IPS-20b (cell line): ENCODE data around the gene FPR1.

ENCODE experiments used
- H3K27ac ChIP-seq: one replicate; pipeline ENCODE4 v1.5.1; 2013; ENCODE audit warnings: low read length
- H3K27me3 ChIP-seq: 2 replicates; pipeline ENCODE4 v1.6.1; 2013; ENCODE audit warnings: mild to moderate bottlenecking, low read length, inconsistent platforms; ENCODE audit not compliant: insufficient read depth
- H3K36me3 ChIP-seq: 2 replicates; pipeline ENCODE4 v1.6.1; 2013; ENCODE audit warnings: low read depth, mild to moderate bottlenecking, inconsistent platforms, low read length, moderate library complexity; ENCODE audit not compliant: insufficient read depth
- H3K4me1 ChIP-seq: 2 replicates; pipeline ENCODE4 v1.6.1; 2013; ENCODE audit warnings: mild to moderate bottlenecking, control low read depth, inconsistent platforms, low read length, moderate library complexity; ENCODE audit not compliant: insufficient read depth
- H3K4me3 ChIP-seq: 2 replicates; pipeline ENCODE4 v1.5.1; 2013; ENCODE audit warnings: mild to moderate bottlenecking, low read length, inconsistent platforms
- H3K9ac ChIP-seq: 2 replicates; pipeline ENCODE4 v1.6.1; 2013; ENCODE audit warnings: low read depth, mild to moderate bottlenecking, inconsistent platforms, low read length, moderate library complexity
- H3K9me3 ChIP-seq: 2 replicates; pipeline ENCODE4 v1.6.1; 2013; ENCODE audit warnings: mild to moderate bottlenecking, low read depth, low read length, inconsistent platforms; ENCODE audit not compliant: insufficient read depth

The FPR1 gene, protein sequence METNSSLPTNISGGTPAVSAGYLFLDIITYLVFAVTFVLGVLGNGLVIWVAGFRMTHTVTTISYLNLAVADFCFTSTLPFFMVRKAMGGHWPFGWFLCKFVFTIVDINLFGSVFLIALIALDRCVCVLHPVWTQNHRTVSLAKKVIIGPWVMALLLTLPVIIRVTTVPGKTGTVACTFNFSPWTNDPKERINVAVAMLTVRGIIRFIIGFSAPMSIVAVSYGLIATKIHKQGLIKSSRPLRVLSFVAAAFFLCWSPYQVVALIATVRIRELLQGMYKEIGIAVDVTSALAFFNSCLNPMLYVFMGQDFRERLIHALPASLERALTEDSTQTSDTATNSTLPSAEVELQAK

DNA sequence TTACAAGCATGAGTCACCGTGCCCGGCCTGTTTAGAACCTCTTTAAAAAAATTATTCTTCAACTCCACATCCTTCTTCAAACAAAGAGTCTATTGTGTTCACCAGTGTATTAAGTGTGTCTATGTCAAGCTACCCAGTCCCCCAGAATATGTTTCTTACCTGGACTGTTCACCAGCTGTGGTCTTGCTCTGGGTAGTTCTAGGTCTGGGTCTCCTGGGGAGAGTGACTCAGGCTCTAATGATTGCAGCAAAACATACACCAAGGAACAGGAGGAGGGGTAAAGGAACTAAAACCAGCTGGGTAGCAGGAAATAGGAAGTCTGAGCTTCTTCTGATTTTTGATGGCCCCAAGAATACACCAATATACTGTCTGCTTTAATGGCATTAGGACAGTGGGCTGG lies at the start of gene FPR1:
Gene FPR1, minus strand, starts transcription at position 224 of the 400 bp plus-strand sequence. CDS start 4,884 bp downstream, outside the sequence.
- H3K4me3 ChIP-seq = no peak within 1 kb of the TSS
- H3K36me3 ChIP-seq = no peaks in the 10 kb centered on the region
- H3K9me3 ChIP-seq = peaks cover 32% of the 10 kb centered on the region
- H3K9ac ChIP-seq = no peak within 1 kb of the TSS
- H3K27me3 ChIP-seq = no peaks in the 10 kb centered on the region
- no peaks in the 10 kb centered on the region for H3K4me1 ChIP-seq
- no peak within 1 kb of the TSS for H3K27ac ChIP-seq

DNA sequence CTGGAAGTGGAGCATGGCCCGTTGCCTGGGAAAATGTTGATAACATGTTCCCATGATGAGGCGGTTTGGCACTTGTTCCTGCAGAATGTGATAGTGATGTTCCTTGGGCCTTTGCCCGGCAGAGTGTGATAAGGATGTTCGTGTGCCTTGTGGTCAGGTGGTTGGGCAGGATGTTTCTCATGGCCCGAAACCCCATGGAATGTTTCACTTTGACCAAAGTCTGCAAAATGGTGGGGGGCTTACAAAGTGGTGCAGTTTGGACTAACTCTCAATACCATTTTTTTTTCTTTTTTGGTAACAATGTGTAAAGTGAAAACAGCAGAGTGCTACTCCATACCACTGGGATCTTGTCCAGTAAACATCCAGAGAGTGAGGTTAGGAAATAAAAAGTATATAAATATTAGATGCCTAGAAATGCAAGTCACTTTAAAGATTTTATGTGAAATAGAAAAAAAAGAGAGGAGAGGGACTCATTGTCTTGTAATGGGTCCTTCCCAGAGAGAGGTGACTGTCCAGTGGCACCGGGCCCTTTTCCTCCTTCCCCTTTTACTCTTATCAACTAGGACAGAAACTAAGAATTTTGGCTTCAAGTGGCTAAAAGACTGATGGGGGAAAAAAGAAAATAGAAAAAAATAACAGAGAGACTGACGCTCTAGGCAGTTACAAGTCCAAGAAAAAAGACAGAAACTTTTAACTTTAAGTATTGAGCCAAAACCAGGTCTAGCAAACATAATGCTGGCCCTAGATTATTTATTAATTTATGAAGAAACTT lies 49.0 kb upstream of the FPR1 start:
- Histone ChIP-seq H3K27ac (no peak overlapping the region), H3K9ac (no peak overlapping the region), H3K9me3 (peaks cover 59% of the 10 kb centered on the region), H3K36me3 (no peaks in the 10 kb centered on the region), H3K4me3 (no peak overlapping the region), H3K27me3 (no peaks in the 10 kb centered on the region), H3K4me1 (no peaks in the 10 kb centered on the region)

DNA sequence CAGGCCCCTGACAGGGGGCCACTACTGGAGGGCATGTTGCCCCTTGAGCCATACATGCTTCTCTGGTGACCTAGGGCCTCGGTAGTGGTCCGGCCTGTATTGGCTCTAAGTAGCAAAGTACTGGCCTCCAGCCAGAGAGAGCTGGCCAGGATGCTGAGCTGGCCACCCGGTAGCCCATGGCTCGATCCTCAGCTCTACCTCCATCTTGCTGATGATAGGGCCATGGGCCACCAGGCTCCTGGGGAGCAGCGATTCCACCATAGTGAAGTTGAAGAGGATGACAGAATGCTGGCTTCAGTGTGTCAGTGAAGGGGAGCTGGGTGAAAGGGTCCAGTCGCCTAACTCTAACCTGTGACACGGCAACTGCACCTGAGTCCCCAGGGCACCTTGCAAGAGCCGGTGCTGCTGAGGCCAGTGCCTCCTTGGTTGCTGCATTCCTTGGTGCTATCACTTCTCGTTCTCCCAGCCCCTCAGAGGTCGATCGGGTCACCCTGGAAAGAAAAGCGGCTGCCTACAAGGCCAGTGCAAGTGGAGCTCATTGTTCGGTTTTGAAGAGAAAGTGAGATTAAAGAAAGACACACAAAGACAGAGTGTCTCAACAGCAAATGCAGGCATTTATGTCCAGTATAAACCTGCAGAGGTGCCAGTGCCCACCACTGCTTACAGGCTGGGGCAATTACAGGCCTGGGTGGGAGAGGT lies 48.2 kb upstream of the FPR1 start:
- H3K4me3 ChIP-seq = no peak overlapping the region

DNA sequence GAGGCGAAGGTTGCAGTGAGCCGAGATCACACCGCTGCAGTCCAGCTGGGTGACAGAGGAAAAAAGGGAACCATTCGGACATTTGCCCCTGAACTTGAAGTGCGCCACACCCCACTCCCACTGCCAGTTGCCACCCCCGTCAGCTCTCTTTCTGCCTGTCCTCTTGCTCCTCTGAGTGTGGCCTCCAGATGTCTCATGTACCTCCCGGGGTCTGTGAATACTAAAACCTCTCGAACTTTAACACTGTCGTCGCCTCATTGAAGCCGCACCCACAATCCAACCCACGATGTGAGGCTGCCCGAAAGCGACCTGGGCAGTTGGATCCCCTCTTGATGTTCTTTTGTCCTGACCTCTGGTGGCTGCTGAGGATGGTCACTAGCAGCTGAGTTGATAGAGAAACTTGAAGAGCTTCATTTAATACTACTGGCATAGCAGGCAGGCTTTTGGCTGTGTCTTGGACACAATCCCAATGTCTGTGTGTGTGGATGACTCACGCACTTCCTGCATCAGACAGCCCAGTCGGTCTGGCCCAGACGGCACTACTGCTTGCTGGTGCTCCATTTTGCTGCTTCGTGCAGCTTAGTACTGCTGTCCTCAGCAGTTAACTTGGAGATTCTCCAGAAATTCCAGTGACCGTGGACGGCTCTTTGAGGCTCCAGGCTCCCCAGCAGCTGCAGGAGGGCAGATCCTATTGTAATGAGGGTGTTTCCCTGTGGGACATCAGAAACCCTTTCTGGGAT lies 47.5 kb upstream of the FPR1 start:
- Histone ChIP-seq H3K9ac (no peak overlapping the region), H3K27ac (no peak overlapping the region), H3K4me3 (no peak overlapping the region), H3K9me3 (peaks cover 60% of the 10 kb centered on the region), H3K4me1 (no peaks in the 10 kb centered on the region), H3K36me3 (no peaks in the 10 kb centered on the region), H3K27me3 (no peaks in the 10 kb centered on the region)

More for the DNA sequence above, 48.2 kb upstream of the FPR1 start:
- Histone ChIP-seq H3K27ac (no peak overlapping the region), H3K4me1 (no peaks in the 10 kb centered on the region), H3K27me3 (no peaks in the 10 kb centered on the region), H3K9ac (no peak overlapping the region), H3K9me3 (peaks cover 58% of the 10 kb centered on the region), H3K36me3 (no peaks in the 10 kb centered on the region)

DNA sequence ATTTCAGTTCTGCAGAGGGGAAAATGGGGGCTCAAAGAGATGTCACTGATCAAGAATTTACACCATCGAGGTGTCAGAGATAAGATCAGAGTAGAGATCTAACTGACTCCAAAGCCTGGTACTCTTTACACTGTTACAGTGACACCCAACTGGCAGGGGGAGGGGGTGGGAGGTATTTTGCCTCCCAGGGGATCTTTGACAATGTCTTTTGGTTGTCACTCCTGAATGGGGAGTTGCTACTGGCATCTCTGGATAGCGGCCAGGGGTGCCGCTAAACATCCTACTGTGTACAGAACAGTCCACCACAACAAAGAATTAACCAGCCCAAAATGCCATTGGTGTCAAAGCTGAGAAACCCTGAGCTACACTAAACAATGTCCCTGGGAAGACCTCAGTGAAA lies 46.4 kb upstream of the FPR1 start:
- no peaks in the 10 kb centered on the region for H3K27me3 ChIP-seq
- H3K4me3 ChIP-seq = no peak overlapping the region
- H3K9me3 ChIP-seq = peaks cover 56% of the 10 kb centered on the region
- H3K36me3 ChIP-seq = no peaks in the 10 kb centered on the region
- no peak overlapping the region for H3K9ac ChIP-seq
- H3K27ac ChIP-seq = no peak overlapping the region
- H3K4me1 ChIP-seq = no peaks in the 10 kb centered on the region

DNA sequence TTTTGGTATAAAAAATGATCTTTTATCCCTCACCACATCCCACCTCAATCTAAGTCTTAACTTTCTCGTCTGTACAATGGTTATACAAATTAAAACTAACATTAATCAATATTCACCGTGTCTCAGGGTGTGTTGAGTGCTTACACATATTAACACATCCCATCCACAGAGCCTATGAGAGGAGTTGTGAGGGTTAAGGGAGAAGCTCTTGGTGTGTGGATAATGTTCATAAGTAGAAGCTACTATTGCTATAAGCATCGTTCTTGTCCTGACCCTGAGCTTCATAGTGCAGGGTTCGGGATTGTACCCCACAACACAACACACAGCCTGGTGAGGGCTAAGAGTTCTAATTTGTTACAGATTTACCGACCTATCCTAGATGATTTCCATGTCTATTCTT lies 45.8 kb upstream of the FPR1 start:
- Histone ChIP-seq H3K27me3 (no peaks in the 10 kb centered on the region), H3K9me3 (peaks cover 56% of the 10 kb centered on the region), H3K4me1 (no peaks in the 10 kb centered on the region), H3K9ac (no peak overlapping the region), H3K27ac (no peak overlapping the region), H3K4me3 (no peak overlapping the region), H3K36me3 (no peaks in the 10 kb centered on the region)

DNA sequence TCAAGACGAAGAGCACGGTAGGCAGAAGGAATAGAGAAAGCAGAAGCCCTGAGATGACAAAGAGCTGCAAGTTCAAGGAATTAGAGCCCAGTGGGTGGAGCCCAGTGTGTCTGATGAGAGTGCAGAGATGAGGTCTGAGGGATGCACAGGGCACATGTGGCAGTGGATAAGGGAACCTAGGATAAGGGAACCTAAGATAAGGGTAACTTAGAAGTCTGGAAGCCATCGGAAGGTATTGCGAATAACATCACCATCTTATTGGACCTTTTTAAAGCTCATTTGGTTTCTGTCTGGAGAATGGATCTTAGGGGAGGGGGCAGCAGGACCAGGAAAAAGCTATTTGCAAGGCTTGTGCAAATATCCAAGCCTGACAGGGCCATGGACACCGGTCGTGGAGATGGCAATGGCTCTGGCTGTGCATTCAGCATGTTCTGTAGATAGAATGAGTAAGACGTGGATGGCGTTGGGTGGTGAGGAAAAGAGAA lies 44.6 kb upstream of the FPR1 start:
- Histone ChIP-seq H3K4me3 (no peak overlapping the region), H3K9ac (no peak overlapping the region), H3K27me3 (no peaks in the 10 kb centered on the region), H3K9me3 (peaks cover 64% of the 10 kb centered on the region), H3K4me1 (no peaks in the 10 kb centered on the region), H3K36me3 (no peaks in the 10 kb centered on the region), H3K27ac (no peak overlapping the region)

DNA sequence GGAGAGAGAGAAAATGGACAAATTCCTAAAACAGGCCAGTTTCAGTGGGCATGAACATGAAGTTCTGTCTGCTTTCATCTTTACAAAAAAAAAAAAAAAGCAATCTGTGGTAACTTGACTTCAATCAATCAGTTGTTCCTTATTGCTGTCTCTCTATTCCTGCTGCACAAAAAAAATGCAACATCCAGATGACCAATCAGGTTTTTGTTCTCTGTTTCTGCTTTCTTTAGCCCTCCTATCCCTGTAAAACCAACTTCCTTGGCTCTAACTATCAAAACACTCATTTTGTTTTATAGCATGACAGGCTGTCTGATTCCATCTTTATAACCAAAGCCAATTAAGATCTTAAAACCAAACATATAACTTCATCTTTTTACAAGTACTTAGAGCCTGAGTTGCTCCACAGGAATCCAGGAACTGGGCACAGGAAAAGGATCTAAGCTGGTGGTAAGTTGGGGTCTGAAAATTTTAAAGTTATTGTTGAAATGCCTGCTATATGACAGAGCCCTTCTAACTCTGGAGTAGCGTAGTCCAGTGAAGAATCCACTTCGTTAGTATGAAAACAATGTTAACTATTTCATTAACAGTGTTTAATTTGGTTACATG lies 43.3 kb upstream of the FPR1 start, which contains the start of gene FPR3:
Gene FPR3, plus strand, starts transcription at position 273 of the 606 bp plus-strand sequence. CDS start 28,592 bp downstream, outside the sequence.
- Histone ChIP-seq H3K4me1 (no peaks in the 10 kb centered on the region), H3K9ac (no peak within 1 kb of the TSS), H3K9me3 (peaks cover 60% of the 10 kb centered on the region), H3K27me3 (no peaks in the 10 kb centered on the region), H3K4me3 (no peak within 1 kb of the TSS), H3K27ac (no peak within 1 kb of the TSS), H3K36me3 (no peaks in the 10 kb centered on the region)

DNA sequence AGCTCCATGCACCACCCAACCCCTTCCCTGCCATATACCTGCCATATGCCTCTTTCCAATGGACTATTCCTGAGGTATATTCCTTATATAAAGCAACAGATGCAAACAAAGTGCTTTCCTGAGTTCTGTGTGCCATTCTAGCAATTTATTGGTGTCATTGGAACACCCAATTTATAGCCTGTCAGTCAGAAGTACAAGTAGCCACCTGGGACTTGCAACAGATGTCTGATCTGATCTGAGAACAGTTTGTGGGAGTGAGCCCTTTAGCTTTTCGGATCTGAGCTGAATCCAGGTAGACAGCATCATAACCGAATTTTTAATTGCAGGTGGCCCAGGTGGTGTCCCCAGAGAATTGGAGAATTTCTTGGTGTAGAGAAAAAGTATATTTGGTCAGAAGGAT lies 42.3 kb upstream of the FPR1 start:
- Histone ChIP-seq H3K4me3 (no peak overlapping the region), H3K27me3 (no peaks in the 10 kb centered on the region), H3K9ac (no peak overlapping the region), H3K36me3 (no peaks in the 10 kb centered on the region), H3K4me1 (no peaks in the 10 kb centered on the region), H3K27ac (no peak overlapping the region), H3K9me3 (peaks cover 59% of the 10 kb centered on the region)

DNA sequence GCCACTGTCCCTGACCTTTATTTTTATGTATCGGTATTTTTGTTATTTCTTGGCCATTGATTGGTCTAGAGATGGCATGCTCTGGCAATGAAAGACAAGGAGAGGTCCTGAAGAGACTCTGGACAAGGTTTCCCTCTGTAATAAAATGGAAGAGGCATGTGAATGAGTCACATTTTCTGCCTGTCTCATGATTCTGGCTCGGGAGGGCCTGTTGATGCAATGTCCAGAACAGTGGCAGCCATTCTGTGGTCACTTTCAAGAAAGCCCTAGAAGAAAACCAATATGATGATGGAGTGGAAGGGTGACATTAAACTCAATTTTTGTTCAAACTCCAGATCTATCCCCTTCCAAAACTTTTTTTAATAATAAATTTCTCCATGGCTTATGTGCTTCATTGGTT lies 41.3 kb upstream of the FPR1 start:
- no peak overlapping the region for H3K4me3 ChIP-seq
- H3K4me1 ChIP-seq = no peaks in the 10 kb centered on the region
- no peak overlapping the region for H3K9ac ChIP-seq
- H3K36me3 ChIP-seq = no peaks in the 10 kb centered on the region
- no peak overlapping the region for H3K27ac ChIP-seq
- H3K9me3 ChIP-seq = peaks cover 62% of the 10 kb centered on the region
- no peaks in the 10 kb centered on the region for H3K27me3 ChIP-seq
